HL-60 (cell line): ENCODE data around the gene PLCB1.

Experiments
- GABPA ChIP-seq: IDR thresholded peaks from 2 replicates; pipeline ENCODE4 v1.6.1; 2012; ENCODE audit warnings: low read depth
- REST ChIP-seq: IDR thresholded peaks from 2 replicates; pipeline ENCODE4 v1.6.1; 2012; ENCODE audit warnings: low read depth; ENCODE audit not compliant: insufficient replicate concordance
- TF ChIP-seq, protein P1 (sequence below): IDR thresholded peaks from one replicate; pipeline ENCODE4 v1.5.1; 2011; ENCODE audit warnings: low read length, control low read depth, inconsistent platforms; ENCODE audit not compliant: insufficient read depth

DNA sequence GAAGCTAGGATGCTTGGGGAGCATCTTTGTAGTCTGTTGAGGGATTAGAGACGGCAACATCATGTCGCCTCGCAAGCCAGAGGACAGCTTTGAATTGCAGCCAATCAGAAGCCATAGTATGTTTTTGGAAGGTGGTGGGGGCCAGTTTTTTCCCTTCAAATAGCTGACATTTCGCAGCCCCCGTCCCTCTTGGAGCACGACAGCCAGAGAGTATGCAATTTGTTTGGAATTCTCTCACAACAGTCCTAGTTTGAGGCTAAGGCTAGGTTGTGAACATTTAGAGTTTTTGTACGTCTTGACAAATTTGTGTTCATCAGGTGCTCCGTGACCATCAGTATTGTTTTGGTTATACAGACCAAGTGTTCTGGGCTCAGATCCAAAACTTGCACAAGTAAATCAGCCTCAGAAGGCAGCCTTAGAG is 83.3 kb downstream of the PLCB1 start:
- TF ChIP-seq, protein P1, sequence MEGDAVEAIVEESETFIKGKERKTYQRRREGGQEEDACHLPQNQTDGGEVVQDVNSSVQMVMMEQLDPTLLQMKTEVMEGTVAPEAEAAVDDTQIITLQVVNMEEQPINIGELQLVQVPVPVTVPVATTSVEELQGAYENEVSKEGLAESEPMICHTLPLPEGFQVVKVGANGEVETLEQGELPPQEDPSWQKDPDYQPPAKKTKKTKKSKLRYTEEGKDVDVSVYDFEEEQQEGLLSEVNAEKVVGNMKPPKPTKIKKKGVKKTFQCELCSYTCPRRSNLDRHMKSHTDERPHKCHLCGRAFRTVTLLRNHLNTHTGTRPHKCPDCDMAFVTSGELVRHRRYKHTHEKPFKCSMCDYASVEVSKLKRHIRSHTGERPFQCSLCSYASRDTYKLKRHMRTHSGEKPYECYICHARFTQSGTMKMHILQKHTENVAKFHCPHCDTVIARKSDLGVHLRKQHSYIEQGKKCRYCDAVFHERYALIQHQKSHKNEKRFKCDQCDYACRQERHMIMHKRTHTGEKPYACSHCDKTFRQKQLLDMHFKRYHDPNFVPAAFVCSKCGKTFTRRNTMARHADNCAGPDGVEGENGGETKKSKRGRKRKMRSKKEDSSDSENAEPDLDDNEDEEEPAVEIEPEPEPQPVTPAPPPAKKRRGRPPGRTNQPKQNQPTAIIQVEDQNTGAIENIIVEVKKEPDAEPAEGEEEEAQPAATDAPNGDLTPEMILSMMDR = no peak
- TF ChIP-seq GABPA (no peak), REST (no peak)
